DOHH2 (cell line): Measurements from ENCODE around the gene ZCWPW1.

ENCODE experiments used
- EZH2phosphoT487 ChIP-seq: fragments of 200-600 bp; sonication (generic); IDR thresholded peaks from 2 replicates; pipeline ENCODE4 v1.6.1; 2017; ENCODE audit warnings: borderline replicate concordance, mild to moderate bottlenecking, antibody characterized with exemption, low read length, moderate library complexity, mixed read lengths
- TF ChIP-seq, protein P1 (sequence below): fragments of 200-600 bp; sonication (generic); IDR thresholded peaks from one replicate; pipeline ENCODE4 v1.5.1; 2014; ENCODE audit warnings: antibody characterized with exemption, mild to moderate bottlenecking, low read depth, low read length; ENCODE audit not compliant: poor library complexity, severe bottlenecking

- TF ChIP-seq, protein P1, sequence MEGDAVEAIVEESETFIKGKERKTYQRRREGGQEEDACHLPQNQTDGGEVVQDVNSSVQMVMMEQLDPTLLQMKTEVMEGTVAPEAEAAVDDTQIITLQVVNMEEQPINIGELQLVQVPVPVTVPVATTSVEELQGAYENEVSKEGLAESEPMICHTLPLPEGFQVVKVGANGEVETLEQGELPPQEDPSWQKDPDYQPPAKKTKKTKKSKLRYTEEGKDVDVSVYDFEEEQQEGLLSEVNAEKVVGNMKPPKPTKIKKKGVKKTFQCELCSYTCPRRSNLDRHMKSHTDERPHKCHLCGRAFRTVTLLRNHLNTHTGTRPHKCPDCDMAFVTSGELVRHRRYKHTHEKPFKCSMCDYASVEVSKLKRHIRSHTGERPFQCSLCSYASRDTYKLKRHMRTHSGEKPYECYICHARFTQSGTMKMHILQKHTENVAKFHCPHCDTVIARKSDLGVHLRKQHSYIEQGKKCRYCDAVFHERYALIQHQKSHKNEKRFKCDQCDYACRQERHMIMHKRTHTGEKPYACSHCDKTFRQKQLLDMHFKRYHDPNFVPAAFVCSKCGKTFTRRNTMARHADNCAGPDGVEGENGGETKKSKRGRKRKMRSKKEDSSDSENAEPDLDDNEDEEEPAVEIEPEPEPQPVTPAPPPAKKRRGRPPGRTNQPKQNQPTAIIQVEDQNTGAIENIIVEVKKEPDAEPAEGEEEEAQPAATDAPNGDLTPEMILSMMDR = no peak
- no peak for TF ChIP-seq EZH2phosphoT487
Measured at GRCh38 chr7:100364480-100364879, 64.0 kb downstream of the ZCWPW1 start.
